Measurements from ENCODE around the gene MYO5B. TPM values are rescaled to one million over a fixed set of nuclear protein-coding genes. Genes with fewer than 3 reads are reported as not detected.

The MYO5B gene
- total and polyA plus RNA-seq, 4 donors: 0.92 to 20.3 (median 2.9) TPM

DNA sequence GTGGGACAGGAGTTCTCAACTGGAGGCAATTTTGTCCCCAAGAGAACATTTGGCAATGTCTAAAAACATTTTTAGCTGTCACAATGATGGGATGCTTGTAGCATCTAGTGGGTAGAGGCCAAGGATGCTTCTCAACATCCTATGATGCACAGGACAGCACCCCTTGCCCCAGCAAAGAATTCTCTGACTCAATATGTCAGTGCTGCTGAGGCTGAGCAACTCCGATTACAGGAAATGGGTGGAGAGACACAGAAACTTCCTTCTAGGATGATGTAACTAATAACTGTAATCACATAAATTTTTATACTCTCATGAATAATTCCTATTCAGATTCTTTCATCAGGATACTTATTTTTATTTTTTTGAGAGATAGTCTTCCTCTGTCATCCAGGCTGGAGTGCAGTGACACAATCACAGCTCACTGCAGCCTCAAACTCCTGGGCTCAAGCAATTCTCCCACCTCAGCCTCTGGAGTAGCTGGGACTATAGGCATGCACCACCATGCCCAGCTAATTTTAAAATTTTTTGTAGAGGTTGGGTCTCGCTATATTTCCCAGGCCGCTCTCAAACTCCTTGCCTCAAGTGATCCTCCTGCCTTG lies 261.3 kb downstream of the MYO5B start:
- no peaks in the 10 kb centered on the region for H3K9me3 ChIP-seq (ENCODE audit: control insufficient read depth, low read length)
- no peaks in the 10 kb centered on the region for H3K27me3 ChIP-seq (ENCODE audit: control insufficient read depth in 1 of 2, insufficient read depth in 2 of 2, low read length in 1 of 2)
- ATAC-seq (ENCODE audit: low FRiP score) (no peak), DNase-seq (no peak)
- peaks cover 0 to 5% of the 10 kb centered on the region in 2 donors for H3K36me3 ChIP-seq (ENCODE audit: control insufficient read depth in 1 of 2, insufficient read depth in 2 of 2, low read length in 1 of 2)
- H3K4me3 ChIP-seq (ENCODE audit: low read length in 2 of 2): no peak overlapping the region
- 85 to 93% methylated on average over 3 of the region's 3 CpGs for WGBS, 2 donors
- intact Hi-C loops (cut with DNase I): no loop called here
- H3K4me1 ChIP-seq (ENCODE audit: control insufficient read depth in 1 of 2, insufficient read depth in 2 of 2, low read length in 2 of 2): no peaks in the 10 kb centered on the region
- H3K27ac ChIP-seq (ENCODE audit: low read depth in 1 of 2, low read length in 2 of 2): no peak overlapping the region

DNA sequence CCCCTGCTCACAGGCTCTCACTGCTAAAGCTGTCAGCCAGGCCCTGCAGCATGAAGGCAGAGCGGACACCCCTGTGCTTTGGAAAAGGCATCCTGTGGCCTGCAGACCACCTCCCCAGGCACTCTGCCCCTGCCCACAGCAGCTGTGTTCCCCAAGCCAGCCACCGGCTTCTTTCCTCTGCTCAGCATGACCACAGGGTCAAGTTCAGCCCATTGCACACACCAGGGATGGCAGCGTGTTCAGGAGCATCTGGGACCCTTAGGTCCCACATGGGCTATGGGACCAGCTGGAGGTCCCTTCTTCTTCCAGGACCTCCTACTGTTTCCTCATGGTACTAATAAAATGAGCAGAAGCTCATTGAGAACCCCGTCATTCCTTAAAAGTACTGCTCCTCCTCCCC lies 263.2 kb downstream of the MYO5B start:
- WGBS, 2 donors: 92 to 94% methylated on average over 4 of the region's 4 CpGs
- intact Hi-C loops (cut with DNase I): no loop called here
- peaks cover 0 to 5% of the 10 kb centered on the region in 2 donors for H3K36me3 ChIP-seq (ENCODE audit: control insufficient read depth in 1 of 2, insufficient read depth in 2 of 2, low read length in 1 of 2)
- no peak overlapping the region for H3K27ac ChIP-seq (ENCODE audit: low read depth in 1 of 2, low read length in 2 of 2)
- H3K4me3 ChIP-seq (ENCODE audit: low read length in 2 of 2): no peak overlapping the region
- no peak for ATAC-seq (ENCODE audit: low FRiP score)
- H3K27me3 ChIP-seq (ENCODE audit: control insufficient read depth in 1 of 2, insufficient read depth in 2 of 2, low read length in 1 of 2): no peaks in the 10 kb centered on the region
- DNase-seq: no peak
- no peaks in the 10 kb centered on the region for H3K9me3 ChIP-seq (ENCODE audit: control insufficient read depth, low read length)
- no peaks in the 10 kb centered on the region for H3K4me1 ChIP-seq (ENCODE audit: control insufficient read depth in 1 of 2, insufficient read depth in 2 of 2, low read length in 2 of 2)

DNA sequence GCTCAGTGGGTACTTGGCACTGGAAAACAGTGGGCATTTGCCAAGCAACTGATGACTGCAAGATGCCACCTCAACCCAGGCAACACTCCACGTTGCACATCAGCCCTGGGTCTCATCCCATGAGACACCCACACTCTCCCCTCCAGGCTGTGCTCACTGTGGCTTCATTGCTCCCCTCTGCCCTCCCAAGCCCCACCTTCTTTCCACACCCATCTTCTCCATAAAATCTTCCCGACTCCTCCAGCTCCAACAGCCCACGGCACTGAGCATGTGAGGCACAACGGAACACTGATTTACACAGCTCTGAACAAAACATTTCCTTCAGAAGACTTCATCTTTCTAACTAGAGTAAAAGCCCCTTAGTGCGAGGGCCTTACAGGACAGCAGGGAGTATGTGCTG lies 263.8 kb downstream of the MYO5B start:
- WGBS, 2 donors: 59 to 61% methylated on average over 5 of the region's 5 CpGs
- ATAC-seq (ENCODE audit: low FRiP score) (no peak), DNase-seq (no peak)
- intact Hi-C loops (cut with DNase I): no loop called here
- Histone ChIP-seq H3K27ac (ENCODE audit: low read depth in 1 of 2, low read length in 2 of 2) (no peak overlapping the region), H3K36me3 (ENCODE audit: control insufficient read depth in 1 of 2, insufficient read depth in 2 of 2, low read length in 1 of 2) (peaks cover 0 to 5% of the 10 kb centered on the region in 2 donors), H3K27me3 (ENCODE audit: control insufficient read depth in 1 of 2, insufficient read depth in 2 of 2, low read length in 1 of 2) (no peaks in the 10 kb centered on the region), H3K4me1 (ENCODE audit: control insufficient read depth in 1 of 2, insufficient read depth in 2 of 2, low read length in 2 of 2) (no peaks in the 10 kb centered on the region), H3K9me3 (ENCODE audit: control insufficient read depth, low read length) (no peaks in the 10 kb centered on the region), H3K4me3 (ENCODE audit: low read length in 2 of 2) (no peak overlapping the region)

DNA sequence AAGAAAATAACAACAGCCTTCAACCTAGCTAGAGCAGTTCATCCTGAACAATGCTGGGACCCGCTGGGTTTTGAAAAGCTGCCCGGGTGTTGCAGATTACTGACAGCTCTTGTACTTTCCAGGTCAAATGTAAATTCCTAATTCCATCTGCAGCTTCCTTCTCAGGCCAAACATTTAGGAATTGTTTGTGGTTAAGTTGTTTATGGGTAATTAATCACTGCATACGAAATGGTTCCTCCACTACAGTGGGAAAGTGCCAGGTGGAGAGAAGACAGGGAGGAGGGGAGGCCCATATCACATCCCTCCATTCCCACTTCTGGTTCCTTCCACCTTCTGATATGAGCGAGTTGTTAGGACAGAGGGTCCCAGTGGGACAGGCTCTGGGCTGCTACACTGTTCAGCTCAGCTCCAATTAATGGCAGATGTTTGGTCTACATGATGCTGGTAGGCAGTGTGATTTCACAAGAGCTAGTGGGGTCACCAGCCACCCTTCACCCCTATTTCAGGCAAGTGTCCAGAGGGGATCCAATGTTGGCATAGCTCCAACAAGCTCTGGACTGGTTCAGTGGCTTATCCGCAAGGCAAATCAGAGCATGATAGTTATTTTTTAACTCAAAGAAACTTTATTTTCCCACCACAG lies 268.7 kb downstream of the MYO5B start:
- intact Hi-C loops (cut with DNase I): no loop called here
- Histone ChIP-seq H3K4me1 (ENCODE audit: control insufficient read depth in 1 of 2, insufficient read depth in 2 of 2, low read length in 2 of 2) (no peaks in the 10 kb centered on the region), H3K36me3 (ENCODE audit: control insufficient read depth in 1 of 2, insufficient read depth in 2 of 2, low read length in 1 of 2) (peaks cover 0 to 3% of the 10 kb centered on the region in 2 donors), H3K4me3 (ENCODE audit: low read length in 2 of 2) (no peak overlapping the region), H3K9me3 (ENCODE audit: control insufficient read depth, low read length) (no peaks in the 10 kb centered on the region), H3K27me3 (ENCODE audit: control insufficient read depth in 1 of 2, insufficient read depth in 2 of 2, low read length in 1 of 2) (no peaks in the 10 kb centered on the region), H3K27ac (ENCODE audit: low read depth in 1 of 2, low read length in 2 of 2) (no peak overlapping the region)
- ATAC-seq (ENCODE audit: low FRiP score) (no peak), DNase-seq (no peak)
- WGBS, 2 donors: 84 to 86% methylated on average over 5 of the region's 5 CpGs

DNA sequence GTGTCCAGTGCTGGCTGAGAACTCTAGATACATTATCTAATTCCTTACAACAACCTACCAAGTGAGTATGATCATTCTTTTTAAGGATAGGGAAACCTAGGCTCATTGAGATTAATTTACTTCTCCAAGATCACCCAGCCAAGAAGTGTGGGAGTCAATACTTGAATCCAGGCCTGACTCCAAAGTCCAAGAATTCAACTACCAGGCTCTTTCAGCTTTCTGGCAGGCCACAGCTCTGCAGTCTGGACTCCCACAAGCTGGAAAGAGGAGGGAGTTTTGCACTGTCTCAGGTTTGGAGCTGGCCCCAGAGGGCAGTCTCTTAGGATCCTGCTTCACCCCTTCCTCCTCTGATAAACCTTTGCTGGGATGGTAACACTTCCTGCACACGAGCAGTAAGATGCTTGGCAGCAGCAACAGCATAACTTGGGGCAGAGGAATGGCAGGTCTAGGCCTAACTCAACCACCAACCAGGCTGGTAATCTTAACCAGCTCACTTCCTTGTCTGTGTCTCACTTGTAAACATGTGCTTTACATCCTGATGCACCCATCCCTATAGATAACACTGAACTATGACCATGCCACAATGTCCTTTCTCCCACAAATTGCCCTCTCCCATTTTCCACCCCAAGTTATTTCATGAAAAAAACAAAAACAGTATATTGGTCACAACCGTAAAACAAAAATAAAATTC lies 270.5 kb downstream of the MYO5B start:
- intact Hi-C loops (cut with DNase I): no loop called here
- no peaks in the 10 kb centered on the region for H3K4me1 ChIP-seq (ENCODE audit: control insufficient read depth in 1 of 2, insufficient read depth in 2 of 2, low read length in 2 of 2)
- no peak overlapping the region for H3K27ac ChIP-seq (ENCODE audit: low read depth in 1 of 2, low read length in 2 of 2)
- DNase-seq (no peak), ATAC-seq (ENCODE audit: low FRiP score) (no peak)
- H3K4me3 ChIP-seq (ENCODE audit: low read length in 2 of 2): no peak overlapping the region
- no peaks in the 10 kb centered on the region for H3K9me3 ChIP-seq (ENCODE audit: control insufficient read depth, low read length)
- no peaks in the 10 kb centered on the region for H3K36me3 ChIP-seq (ENCODE audit: control insufficient read depth in 1 of 2, insufficient read depth in 2 of 2, low read length in 1 of 2)
- no peaks in the 10 kb centered on the region for H3K27me3 ChIP-seq (ENCODE audit: control insufficient read depth in 1 of 2, insufficient read depth in 2 of 2, low read length in 1 of 2)
- WGBS, 2 donors: 53 to 68% methylated on average over 2 of the region's 2 CpGs

DNA sequence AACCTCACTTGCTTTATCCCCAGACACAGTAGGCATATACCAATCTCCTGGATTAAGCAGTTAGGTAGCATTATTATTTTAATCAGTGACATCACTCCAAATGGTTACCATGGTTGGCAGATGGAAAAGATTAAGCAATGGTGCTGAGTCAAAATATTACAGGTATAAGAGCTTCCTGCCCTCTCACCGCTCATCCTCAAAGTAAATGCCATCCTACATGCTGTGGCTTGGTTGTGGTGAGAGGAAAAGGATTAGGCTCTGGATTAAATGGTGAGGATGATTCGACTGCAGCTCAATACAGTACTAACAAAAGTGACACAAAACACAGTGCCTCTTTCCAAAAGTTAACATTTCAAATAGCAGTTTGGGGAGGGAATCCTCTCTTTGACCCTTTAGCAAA lies 272.7 kb downstream of the MYO5B start:
- no peaks in the 10 kb centered on the region for H3K27me3 ChIP-seq (ENCODE audit: control insufficient read depth in 1 of 2, insufficient read depth in 2 of 2, low read length in 1 of 2)
- H3K4me3 ChIP-seq (ENCODE audit: low read length in 2 of 2): no peak overlapping the region
- no peak for ATAC-seq (ENCODE audit: low FRiP score)
- WGBS, 2 donors: 93 to 95% methylated on average over 2 of the region's 2 CpGs
- no peaks in the 10 kb centered on the region for H3K4me1 ChIP-seq (ENCODE audit: control insufficient read depth in 1 of 2, insufficient read depth in 2 of 2, low read length in 2 of 2)
- peaks cover 0 to 3% of the 10 kb centered on the region in 2 donors for H3K36me3 ChIP-seq (ENCODE audit: control insufficient read depth in 1 of 2, insufficient read depth in 2 of 2, low read length in 1 of 2)
- H3K9me3 ChIP-seq (ENCODE audit: control insufficient read depth, low read length): no peaks in the 10 kb centered on the region
- DNase-seq: no peak
- intact Hi-C loops (cut with DNase I): no loop called here
- no peak overlapping the region for H3K27ac ChIP-seq (ENCODE audit: low read depth in 1 of 2, low read length in 2 of 2)

DNA sequence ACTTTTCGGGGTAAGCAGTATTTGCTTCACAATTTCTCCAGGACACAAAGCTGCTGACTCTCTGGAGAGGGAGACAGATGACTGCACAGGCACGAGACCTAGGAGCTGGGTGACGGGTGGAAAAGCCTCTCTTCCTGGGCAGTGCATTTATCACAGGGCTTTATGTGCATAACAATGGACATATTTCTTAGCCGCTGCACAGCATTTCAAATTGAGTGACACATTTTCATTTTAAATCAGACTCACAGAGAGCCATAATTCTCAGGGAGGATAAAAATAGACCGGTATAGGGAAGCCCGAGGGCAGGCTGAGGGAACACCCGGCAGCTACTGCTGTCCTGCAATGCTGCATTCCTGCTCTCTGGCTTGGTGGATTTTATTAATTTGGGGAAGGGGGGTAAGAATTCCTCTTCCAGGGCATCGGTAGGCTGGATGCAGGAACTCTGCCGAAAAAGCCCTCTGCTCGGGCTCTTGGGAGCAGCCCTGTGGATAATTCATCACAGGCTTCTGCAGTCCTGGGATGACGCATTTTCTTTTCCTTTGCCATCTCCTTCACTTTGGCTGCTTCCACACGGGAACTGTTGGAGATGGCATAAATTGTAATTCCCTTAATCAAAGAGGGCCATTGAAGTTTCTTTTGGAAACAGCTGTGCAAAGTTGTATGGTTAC lies 273.5 kb downstream of the MYO5B start:
- DNase-seq (no peak), ATAC-seq (ENCODE audit: low FRiP score) (no peak)
- no peaks in the 10 kb centered on the region for H3K4me1 ChIP-seq (ENCODE audit: control insufficient read depth in 1 of 2, insufficient read depth in 2 of 2, low read length in 2 of 2)
- H3K27me3 ChIP-seq (ENCODE audit: control insufficient read depth in 1 of 2, insufficient read depth in 2 of 2, low read length in 1 of 2): no peaks in the 10 kb centered on the region
- WGBS, 2 donors: 23 to 28% methylated on average over 12 of the region's 12 CpGs
- H3K4me3 ChIP-seq (ENCODE audit: low read length in 2 of 2): no peak overlapping the region
- H3K9me3 ChIP-seq (ENCODE audit: control insufficient read depth, low read length): no peaks in the 10 kb centered on the region
- H3K27ac ChIP-seq (ENCODE audit: low read depth in 1 of 2, low read length in 2 of 2): no peak overlapping the region
- intact Hi-C loops (cut with DNase I): no loop called here
- H3K36me3 ChIP-seq (ENCODE audit: control insufficient read depth in 1 of 2, insufficient read depth in 2 of 2, low read length in 1 of 2): peaks cover 0 to 3% of the 10 kb centered on the region in 2 donors

DNA sequence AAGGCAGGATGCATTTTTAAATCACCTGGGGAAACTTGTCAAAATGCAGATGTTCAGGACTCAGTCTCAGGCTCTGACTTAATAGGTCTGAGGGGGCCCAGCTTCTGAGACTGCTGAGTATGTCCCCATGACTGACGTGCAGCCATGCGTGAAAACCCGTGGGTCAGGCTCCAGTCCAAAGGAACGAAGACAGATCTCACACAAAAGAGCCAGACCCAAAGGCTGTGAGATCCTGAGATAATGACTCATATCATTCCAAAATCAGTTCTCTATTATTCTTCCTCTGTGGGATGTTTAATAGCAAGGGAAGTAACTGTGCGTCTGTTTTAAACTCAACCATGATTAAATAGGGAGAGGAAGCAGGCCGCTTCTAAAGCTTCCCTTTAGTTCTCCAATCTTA lies 274.2 kb downstream of the MYO5B start:
- WGBS, 2 donors: 58 to 64% methylated on average over 6 of the region's 6 CpGs
- no peak for ATAC-seq (ENCODE audit: low FRiP score)
- Histone ChIP-seq H3K9me3 (ENCODE audit: control insufficient read depth, low read length) (no peaks in the 10 kb centered on the region), H3K36me3 (ENCODE audit: control insufficient read depth in 1 of 2, insufficient read depth in 2 of 2, low read length in 1 of 2) (peaks cover 0 to 3% of the 10 kb centered on the region in 2 donors), H3K4me3 (ENCODE audit: low read length in 2 of 2) (no peak overlapping the region), H3K27me3 (ENCODE audit: control insufficient read depth in 1 of 2, insufficient read depth in 2 of 2, low read length in 1 of 2) (no peaks in the 10 kb centered on the region), H3K4me1 (ENCODE audit: control insufficient read depth in 1 of 2, insufficient read depth in 2 of 2, low read length in 2 of 2) (no peaks in the 10 kb centered on the region), H3K27ac (ENCODE audit: low read depth in 1 of 2, low read length in 2 of 2) (no peak overlapping the region)
- intact Hi-C loops (cut with DNase I): no loop called here
- no peak for DNase-seq
